GM23338 (cell line): ENCODE results near the gene SHFL. TPM values are rescaled to one million over a fixed set of nuclear protein-coding genes. Genes with fewer than 3 reads are reported as not detected.

ENCODE experiments used
- ATAC-seq: fragments of 200-7000 bp; cut with Tn5 transposase; 3 replicates; pipeline ENCODE4 v1.9.1; 2020
- DNase-seq: peaks from one replicate; pipeline ENCODE4 v3.0.0-alpha.2; 2015; ENCODE audit warnings: low spot score
- H2AFZ ChIP-seq: fragments of 200-600 bp; sonication (generic); 2 replicates; pipeline ENCODE4 v1.8.0; 2016; ENCODE audit warnings: antibody characterized with exemption, mild to moderate bottlenecking, moderate library complexity
- H3F3A ChIP-seq: fragments of 200-600 bp; sonication (generic); replicated peaks from 2 replicates; pipeline ENCODE4 v1.8.0; 2017; ENCODE audit warnings: antibody characterized with exemption, mixed run types, low read depth
- H3K27ac ChIP-seq: fragments of 200-600 bp; sonication (generic); 2 replicates; pipeline ENCODE4 v1.6.1; 2016; ENCODE audit warnings: low read depth
- H3K27me3 ChIP-seq: fragments of 200-600 bp; sonication (generic); 2 replicates; pipeline ENCODE4 v1.8.0; 2016; ENCODE audit warnings: mild to moderate bottlenecking, mixed run types, moderate library complexity; ENCODE audit not compliant: insufficient read depth
- H3K36me3 ChIP-seq: fragments of 200-600 bp; sonication (generic); 2 replicates; pipeline ENCODE4 v1.8.0; 2016; ENCODE audit warnings: mild to moderate bottlenecking; ENCODE audit not compliant: insufficient read depth
- H3K4me1 ChIP-seq: fragments of 200-600 bp; sonication (generic); 2 replicates; pipeline ENCODE4 v1.8.0; 2016; ENCODE audit warnings: mild to moderate bottlenecking, moderate library complexity; ENCODE audit not compliant: insufficient read depth
- H3K4me2 ChIP-seq: fragments of 200-600 bp; sonication (generic); 2 replicates; pipeline ENCODE4 v1.7.1; 2017; ENCODE audit warnings: mixed run types
- H3K4me3 ChIP-seq: fragments of 200-600 bp; sonication (generic); 2 replicates; pipeline ENCODE4 v1.6.1; 2016; ENCODE audit warnings: mixed run types
- H3K79me2 ChIP-seq: fragments of 200-600 bp; sonication (generic); replicated peaks from 2 replicates; pipeline ENCODE4 v1.8.0; 2017; ENCODE audit warnings: mild to moderate bottlenecking; ENCODE audit not compliant: insufficient read depth
- H3K9me2 ChIP-seq: fragments of 200-600 bp; sonication (generic); 2 replicates; pipeline ENCODE4 v1.8.0; 2017; ENCODE audit not compliant: insufficient read depth
- H4K20me1 ChIP-seq: fragments of 200-600 bp; sonication (generic); replicated peaks from 2 replicates; pipeline ENCODE4 v1.8.0; 2017; ENCODE audit warnings: mild to moderate bottlenecking; ENCODE audit not compliant: insufficient read depth
- H3K27ac Mint-ChIP-seq: 2 replicates; pipeline ENCODE4 v1.8.0; 2020; ENCODE audit warnings: inconsistent platforms, mild to moderate bottlenecking, moderate library complexity, mixed read lengths
- H3K27me3 Mint-ChIP-seq: 3 replicates; pipeline ENCODE4 v1.8.0; 2022; ENCODE audit warnings: low read depth, mild to moderate bottlenecking, moderate library complexity, mixed read lengths, inconsistent platforms; ENCODE audit not compliant: insufficient read depth, poor library complexity
- H3K36me3 Mint-ChIP-seq: 3 replicates; pipeline ENCODE4 v1.8.0; 2021; ENCODE audit warnings: low read depth, mild to moderate bottlenecking, inconsistent platforms, moderate library complexity, mixed read lengths
- H3K4me1 Mint-ChIP-seq: 3 replicates; pipeline ENCODE4 v1.8.0; 2020; ENCODE audit warnings: mild to moderate bottlenecking, inconsistent platforms, mixed read lengths
- H3K4me3 Mint-ChIP-seq: 3 replicates; pipeline ENCODE4 v1.8.0; 2021; ENCODE audit warnings: moderate library complexity, mild to moderate bottlenecking, inconsistent platforms, mixed read lengths
- H3K9me3 Mint-ChIP-seq: 3 replicates; pipeline ENCODE4 v1.8.0; 2020; ENCODE audit warnings: moderate library complexity, mild to moderate bottlenecking, inconsistent platforms, mixed read lengths
- CREB1 ChIP-seq: fragments of 250-450 bp; sonication (Bioruptor Pico); IDR thresholded peaks from 2 replicates; pipeline ENCODE4 v1.5.0; 2020; ENCODE audit warnings: low read depth, mild to moderate bottlenecking, moderate library complexity
- CTCF ChIP-seq, 2 experiments: fragments of 200-600 bp in 1 of 2; sonication (generic) in 1 of 2; conservative IDR thresholded peaks; 2 replicates each; pipeline versions ENCODE4 v1.5.1 to v1.6.1; 2016 to 2017; ENCODE audit warnings: antibody characterized with exemption in 2 of 2, low read depth in 2 of 2, mild to moderate bottlenecking in 2 of 2, moderate library complexity in 1 of 2
- EZH2 ChIP-seq: fragments of 200-600 bp; sonication (generic); IDR thresholded peaks from one replicate; pipeline ENCODE4 v1.8.0; 2017; ENCODE audit warnings: antibody characterized with exemption, mild to moderate bottlenecking, low read depth; ENCODE audit not compliant: unreplicated experiment
- EZH2phosphoT487 ChIP-seq: fragments of 200-600 bp; sonication (generic); IDR thresholded peaks from one replicate; pipeline ENCODE4 v1.8.1; 2018; ENCODE audit warnings: antibody characterized with exemption; ENCODE audit not compliant: unreplicated experiment
- JUNB ChIP-seq: IDR thresholded peaks from one replicate; pipeline ENCODE4 v1.6.1; 2016; ENCODE audit warnings: antibody characterized with exemption; ENCODE audit not compliant: unreplicated experiment
- NANOG ChIP-seq: IDR thresholded peaks from 2 replicates; pipeline ENCODE4 v1.6.1; 2016; ENCODE audit warnings: antibody characterized with exemption, borderline replicate concordance
- POLR2AphosphoS5 ChIP-seq: IDR thresholded peaks from 2 replicates; pipeline ENCODE4 v1.6.1; 2016; ENCODE audit warnings: antibody characterized with exemption, low read depth
- STAT1 ChIP-seq: IDR thresholded peaks from one replicate; pipeline ENCODE4 v1.6.1; 2016; ENCODE audit warnings: antibody characterized with exemption; ENCODE audit not compliant: unreplicated experiment
- ZNF114 ChIP-seq: fragments of 250-450 bp; sonication (Bioruptor Pico); IDR thresholded peaks from 2 replicates; pipeline ENCODE4 v1.5.0; 2020; ENCODE audit warnings: mild to moderate bottlenecking, moderate library complexity
- ZNF331 ChIP-seq: fragments of 250-450 bp; sonication (Bioruptor Pico); IDR thresholded peaks from 2 replicates; pipeline ENCODE4 v1.5.0; 2020; ENCODE audit warnings: low read depth, mild to moderate bottlenecking, moderate library complexity
- polyA plus RNA-seq: library from polyadenylated mRNA; unstranded; fragments of >200 nt; fragmentation: Nextera tagmentation; extraction: Ambion mirVana; gene quantifications from 2 replicates; pipeline ENCODE4 v1.2.1, GENCODE V29; 2016
- total RNA-seq: library from RNA; depleted of rRNA; stranded (reverse); fragments of >200 nt; shearing (Covaris generic); gene quantifications from 2 replicates; pipeline ENCODE4 v1.2.3, GENCODE V29; 2014
- TF ChIP-seq, protein P1 (sequence below): fragments of 250-450 bp; sonication (Bioruptor Pico); IDR thresholded peaks from 2 replicates; pipeline ENCODE4 v1.5.0; 2020; ENCODE audit warnings: mild to moderate bottlenecking, moderate library complexity
- TF ChIP-seq, protein P2 (sequence below): IDR thresholded peaks from one replicate; pipeline ENCODE4 v1.6.1; 2018; ENCODE audit warnings: antibody characterized with exemption; ENCODE audit not compliant: unreplicated experiment
- TF ChIP-seq, protein P3 (sequence below): IDR thresholded peaks from 2 replicates; pipeline ENCODE4 v1.6.1; 2016; ENCODE audit warnings: antibody characterized with exemption

The SHFL gene
- total and polyA plus RNA-seq, 2 experiments from 2014 or later: 31.7 to 32.1 TPM

- Histone ChIP-seq H3K79me2 (peaks cover 21% of the 10 kb centered on the region), H3K9me2 (no peaks in the 10 kb centered on the region), H4K20me1 (peaks cover 11% of the 10 kb centered on the region; the same call in 1 of the 2 replicates), H2AFZ (no peak overlapping the region), H3K27ac (no peak overlapping the region), H3K4me1 (no peaks in the 10 kb centered on the region; the same call in 1 of the 2 replicates), H3K27me3 (no peaks in the 10 kb centered on the region), H3K4me2 (no peak overlapping the region), H3K36me3 (peaks cover 16% of the 10 kb centered on the region; the same call in 1 of the 2 replicates), H3F3A (peaks cover 38% of the 10 kb centered on the region), H3K4me3 (no peak overlapping the region)
- peaks cover 43% of the 10 kb centered on the region for H3K27me3 Mint-ChIP-seq
- no peak overlapping the region for H3K4me3 Mint-ChIP-seq
- no peaks in the 10 kb centered on the region for H3K9me3 Mint-ChIP-seq
- peaks cover 69% of the 10 kb centered on the region for H3K36me3 Mint-ChIP-seq
- no peak for TF ChIP-seq CTCF (conservative IDR thresholded peaks at IDR 0.05; ENCODE audit: low read depth in 2 of 2)
- no peak for TF ChIP-seq ZNF114 (CRISPR knock-in tag)
- TF ChIP-seq POLR2AphosphoS5: no peak
- no peak for TF ChIP-seq EZH2
- no peak for TF ChIP-seq NANOG
- TF ChIP-seq JUNB: no peak
- TF ChIP-seq, protein P1, sequence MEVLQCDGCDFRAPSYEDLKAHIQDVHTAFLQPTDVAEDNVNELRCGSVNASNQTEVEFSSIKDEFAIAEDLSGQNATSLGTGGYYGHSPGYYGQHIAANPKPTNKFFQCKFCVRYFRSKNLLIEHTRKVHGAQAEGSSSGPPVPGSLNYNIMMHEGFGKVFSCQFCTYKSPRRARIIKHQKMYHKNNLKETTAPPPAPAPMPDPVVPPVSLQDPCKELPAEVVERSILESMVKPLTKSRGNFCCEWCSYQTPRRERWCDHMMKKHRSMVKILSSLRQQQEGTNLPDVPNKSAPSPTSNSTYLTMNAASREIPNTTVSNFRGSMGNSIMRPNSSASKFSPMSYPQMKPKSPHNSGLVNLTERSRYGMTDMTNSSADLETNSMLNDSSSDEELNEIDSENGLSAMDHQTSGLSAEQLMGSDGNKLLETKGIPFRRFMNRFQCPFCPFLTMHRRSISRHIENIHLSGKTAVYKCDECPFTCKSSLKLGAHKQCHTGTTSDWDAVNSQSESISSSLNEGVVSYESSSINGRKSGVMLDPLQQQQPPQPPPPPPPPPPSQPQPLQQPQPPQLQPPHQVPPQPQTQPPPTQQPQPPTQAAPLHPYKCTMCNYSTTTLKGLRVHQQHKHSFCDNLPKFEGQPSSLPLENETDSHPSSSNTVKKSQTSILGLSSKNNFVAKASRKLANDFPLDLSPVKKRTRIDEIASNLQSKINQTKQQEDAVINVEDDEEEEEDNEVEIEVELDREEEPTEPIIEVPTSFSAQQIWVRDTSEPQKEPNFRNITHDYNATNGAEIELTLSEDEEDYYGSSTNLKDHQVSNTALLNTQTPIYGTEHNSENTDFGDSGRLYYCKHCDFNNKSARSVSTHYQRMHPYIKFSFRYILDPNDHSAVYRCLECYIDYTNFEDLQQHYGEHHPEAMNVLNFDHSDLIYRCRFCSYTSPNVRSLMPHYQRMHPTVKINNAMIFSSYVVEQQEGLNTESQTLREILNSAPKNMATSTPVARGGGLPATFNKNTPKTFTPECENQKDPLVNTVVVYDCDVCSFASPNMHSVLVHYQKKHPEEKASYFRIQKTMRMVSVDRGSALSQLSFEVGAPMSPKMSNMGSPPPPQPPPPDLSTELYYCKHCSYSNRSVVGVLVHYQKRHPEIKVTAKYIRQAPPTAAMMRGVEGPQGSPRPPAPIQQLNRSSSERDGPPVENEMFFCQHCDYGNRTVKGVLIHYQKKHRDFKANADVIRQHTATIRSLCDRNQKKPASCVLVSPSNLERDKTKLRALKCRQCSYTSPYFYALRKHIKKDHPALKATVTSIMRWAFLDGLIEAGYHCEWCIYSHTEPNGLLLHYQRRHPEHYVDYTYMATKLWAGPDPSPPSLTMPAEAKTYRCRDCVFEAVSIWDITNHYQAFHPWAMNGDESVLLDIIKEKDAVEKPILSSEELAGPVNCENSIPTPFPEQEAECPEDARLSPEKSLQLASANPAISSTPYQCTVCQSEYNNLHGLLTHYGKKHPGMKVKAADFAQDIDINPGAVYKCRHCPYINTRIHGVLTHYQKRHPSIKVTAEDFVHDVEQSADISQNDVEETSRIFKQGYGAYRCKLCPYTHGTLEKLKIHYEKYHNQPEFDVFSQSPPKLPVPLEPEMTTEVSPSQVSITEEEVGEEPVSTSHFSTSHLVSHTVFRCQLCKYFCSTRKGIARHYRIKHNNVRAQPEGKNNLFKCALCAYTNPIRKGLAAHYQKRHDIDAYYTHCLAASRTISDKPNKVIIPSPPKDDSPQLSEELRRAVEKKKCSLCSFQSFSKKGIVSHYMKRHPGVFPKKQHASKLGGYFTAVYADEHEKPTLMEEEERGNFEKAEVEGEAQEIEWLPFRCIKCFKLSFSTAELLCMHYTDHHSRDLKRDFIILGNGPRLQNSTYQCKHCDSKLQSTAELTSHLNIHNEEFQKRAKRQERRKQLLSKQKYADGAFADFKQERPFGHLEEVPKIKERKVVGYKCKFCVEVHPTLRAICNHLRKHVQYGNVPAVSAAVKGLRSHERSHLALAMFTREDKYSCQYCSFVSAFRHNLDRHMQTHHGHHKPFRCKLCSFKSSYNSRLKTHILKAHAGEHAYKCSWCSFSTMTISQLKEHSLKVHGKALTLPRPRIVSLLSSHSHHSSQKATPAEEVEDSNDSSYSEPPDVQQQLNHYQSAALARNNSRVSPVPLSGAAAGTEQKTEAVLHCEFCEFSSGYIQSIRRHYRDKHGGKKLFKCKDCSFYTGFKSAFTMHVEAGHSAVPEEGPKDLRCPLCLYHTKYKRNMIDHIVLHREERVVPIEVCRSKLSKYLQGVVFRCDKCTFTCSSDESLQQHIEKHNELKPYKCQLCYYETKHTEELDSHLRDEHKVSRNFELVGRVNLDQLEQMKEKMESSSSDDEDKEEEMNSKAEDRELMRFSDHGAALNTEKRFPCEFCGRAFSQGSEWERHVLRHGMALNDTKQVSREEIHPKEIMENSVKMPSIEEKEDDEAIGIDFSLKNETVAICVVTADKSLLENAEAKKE (CRISPR knock-in tag): no peak
- TF ChIP-seq, protein P2, sequence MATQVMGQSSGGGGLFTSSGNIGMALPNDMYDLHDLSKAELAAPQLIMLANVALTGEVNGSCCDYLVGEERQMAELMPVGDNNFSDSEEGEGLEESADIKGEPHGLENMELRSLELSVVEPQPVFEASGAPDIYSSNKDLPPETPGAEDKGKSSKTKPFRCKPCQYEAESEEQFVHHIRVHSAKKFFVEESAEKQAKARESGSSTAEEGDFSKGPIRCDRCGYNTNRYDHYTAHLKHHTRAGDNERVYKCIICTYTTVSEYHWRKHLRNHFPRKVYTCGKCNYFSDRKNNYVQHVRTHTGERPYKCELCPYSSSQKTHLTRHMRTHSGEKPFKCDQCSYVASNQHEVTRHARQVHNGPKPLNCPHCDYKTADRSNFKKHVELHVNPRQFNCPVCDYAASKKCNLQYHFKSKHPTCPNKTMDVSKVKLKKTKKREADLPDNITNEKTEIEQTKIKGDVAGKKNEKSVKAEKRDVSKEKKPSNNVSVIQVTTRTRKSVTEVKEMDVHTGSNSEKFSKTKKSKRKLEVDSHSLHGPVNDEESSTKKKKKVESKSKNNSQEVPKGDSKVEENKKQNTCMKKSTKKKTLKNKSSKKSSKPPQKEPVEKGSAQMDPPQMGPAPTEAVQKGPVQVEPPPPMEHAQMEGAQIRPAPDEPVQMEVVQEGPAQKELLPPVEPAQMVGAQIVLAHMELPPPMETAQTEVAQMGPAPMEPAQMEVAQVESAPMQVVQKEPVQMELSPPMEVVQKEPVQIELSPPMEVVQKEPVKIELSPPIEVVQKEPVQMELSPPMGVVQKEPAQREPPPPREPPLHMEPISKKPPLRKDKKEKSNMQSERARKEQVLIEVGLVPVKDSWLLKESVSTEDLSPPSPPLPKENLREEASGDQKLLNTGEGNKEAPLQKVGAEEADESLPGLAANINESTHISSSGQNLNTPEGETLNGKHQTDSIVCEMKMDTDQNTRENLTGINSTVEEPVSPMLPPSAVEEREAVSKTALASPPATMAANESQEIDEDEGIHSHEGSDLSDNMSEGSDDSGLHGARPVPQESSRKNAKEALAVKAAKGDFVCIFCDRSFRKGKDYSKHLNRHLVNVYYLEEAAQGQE: no peak
- no peak for TF ChIP-seq STAT1
- TF ChIP-seq ZNF331 (CRISPR knock-in tag): no peak
- TF ChIP-seq EZH2phosphoT487: no peak
- TF ChIP-seq, protein P3, sequence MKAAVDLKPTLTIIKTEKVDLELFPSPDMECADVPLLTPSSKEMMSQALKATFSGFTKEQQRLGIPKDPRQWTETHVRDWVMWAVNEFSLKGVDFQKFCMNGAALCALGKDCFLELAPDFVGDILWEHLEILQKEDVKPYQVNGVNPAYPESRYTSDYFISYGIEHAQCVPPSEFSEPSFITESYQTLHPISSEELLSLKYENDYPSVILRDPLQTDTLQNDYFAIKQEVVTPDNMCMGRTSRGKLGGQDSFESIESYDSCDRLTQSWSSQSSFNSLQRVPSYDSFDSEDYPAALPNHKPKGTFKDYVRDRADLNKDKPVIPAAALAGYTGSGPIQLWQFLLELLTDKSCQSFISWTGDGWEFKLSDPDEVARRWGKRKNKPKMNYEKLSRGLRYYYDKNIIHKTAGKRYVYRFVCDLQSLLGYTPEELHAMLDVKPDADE: no peak
- no peak for TF ChIP-seq CREB1 (CRISPR knock-in tag)
- H3K27ac Mint-ChIP-seq: no peak overlapping the region
- DNase-seq: no peak
- ATAC-seq: no peak
- H3K4me1 Mint-ChIP-seq: peaks cover 12% of the 10 kb centered on the region
These were observed 29.4 kb downstream of the SHFL start for GRCh38 chr19:10115392-10116084.
